ENCODE results near the gene NNMT.
"Not testable (repeated sequence)": the region's sequence is repeated elsewhere in the genome, so short reads cannot be mapped to it uniquely, and the experiment has no call there.

The NNMT gene

DNA sequence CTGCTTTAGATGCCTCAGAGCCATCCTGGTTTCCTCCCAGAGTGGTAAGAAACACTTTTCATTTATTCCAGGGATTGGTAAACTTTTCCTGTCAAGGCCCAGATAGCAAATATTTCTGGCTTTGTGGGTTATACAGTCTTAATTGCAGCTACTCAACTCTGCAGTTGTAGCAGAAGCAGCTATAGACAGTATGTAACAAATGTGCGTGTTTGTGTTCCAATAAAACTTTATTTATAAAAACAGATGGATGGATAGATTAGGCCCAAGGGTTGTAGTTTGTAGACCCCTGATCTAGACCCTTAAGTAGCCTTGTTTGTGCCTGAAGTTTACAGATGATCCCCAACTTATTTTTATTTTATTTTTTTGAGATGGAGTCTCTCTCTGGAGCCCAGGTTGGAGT is 17.9 kb downstream of the NNMT start:
- DNase-seq, result no peak

DNA sequence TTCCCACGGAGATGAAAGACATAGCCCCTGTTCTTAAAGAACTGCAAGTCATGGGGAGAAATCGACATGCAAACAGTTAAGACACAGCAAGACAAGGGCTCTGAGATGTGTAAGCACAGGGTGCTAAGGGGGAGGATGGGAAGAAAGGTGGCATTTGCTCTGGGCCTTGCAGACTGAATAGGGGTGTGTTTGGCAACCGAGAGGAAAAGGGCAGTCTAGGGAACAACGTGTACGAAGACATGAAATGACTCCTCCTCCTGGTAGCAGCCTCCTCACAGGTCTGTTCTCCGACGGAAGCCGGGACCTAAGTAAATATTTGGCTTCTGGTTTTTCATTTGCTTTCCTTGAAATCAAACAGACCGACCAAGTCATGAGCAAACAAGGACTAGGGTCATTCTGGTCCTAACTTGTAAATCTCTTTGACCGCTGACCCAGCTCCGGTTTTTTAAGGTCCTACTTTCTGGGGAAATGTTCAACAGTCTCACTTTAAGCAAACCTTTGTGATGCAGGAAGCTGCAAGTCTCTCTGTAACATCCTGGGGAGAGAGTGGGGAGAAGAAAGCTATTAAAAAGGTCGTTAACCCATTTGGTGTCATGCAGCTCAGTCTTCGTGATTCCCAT is 19.7 kb downstream of the NNMT start:
- DNase-seq, result peak; percentile 94

GRCh38 chr11:114316980-114317786 is 21.0 kb downstream of the NNMT start:
- peak; percentile 42 for DNase-seq

- DNase-seq, result peak; percentile 83
These were observed 21.6 kb downstream of the NNMT start for GRCh38 chr11:114317787-114318137.

GRCh38 chr11:114318361-114318760 is 22.2 kb downstream of the NNMT start:
- DNase-seq, result peak; percentile 91

DNA sequence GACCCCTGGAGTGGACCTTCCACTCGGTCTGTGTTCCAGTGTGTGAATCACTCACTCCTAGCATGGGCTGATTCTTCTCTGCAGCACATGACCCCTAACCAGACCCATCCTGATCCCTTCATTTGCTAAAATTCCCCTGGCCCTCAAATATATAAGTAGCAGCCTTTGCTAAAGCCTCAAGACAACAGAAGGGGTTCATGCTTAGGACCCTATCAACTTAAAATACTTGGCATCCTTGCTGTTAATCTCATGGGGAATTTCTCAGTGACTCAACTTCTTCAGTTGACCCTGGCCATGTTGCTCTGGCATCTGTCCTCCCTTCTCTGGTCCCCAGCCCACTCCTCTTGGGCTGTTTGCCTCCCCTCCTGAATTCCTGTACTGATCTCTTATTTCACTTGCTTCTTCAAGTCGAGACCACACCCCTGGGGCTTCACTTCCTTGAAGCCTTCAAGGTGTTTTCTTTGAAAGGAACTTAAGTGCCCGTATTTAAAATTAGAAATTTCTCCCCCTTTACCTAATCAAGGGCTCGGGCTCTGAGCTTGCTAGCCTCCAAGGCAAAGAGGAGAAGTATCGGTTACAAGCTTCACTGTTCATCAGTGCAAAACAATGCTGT is 23.6 kb downstream of the NNMT start:
- DNase-seq, result no peak

DNA sequence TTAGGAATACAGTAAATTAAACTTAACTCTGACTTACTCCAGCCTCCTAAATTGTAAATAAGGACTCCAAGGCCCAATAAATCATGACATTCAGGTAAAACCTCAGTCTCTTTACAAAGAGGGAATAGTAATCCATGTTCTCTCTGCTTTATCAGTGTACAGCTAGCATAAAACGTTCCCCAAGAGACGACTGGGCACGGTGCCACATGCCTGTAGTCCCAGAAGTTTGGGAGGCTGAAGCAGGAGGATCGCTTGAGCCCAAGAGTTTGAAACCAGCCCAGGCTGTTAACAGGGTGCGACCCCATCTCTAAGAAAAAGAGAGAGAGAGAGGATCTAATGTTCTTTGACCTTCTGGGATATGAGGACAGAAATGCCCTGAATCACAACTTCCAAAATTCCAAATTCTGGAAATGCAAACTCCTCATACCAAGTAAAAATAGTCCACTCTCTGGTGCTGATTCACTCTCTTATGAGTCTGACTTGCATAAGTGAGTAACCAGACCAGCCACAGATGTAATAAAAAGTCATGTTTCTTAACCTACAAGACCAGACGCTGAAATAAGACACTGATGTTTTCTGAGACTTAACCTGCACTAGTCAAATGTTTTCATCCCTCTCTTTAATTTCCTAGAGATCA is 25.5 kb downstream of the NNMT start:
- DNase-seq, result no peak

DNA sequence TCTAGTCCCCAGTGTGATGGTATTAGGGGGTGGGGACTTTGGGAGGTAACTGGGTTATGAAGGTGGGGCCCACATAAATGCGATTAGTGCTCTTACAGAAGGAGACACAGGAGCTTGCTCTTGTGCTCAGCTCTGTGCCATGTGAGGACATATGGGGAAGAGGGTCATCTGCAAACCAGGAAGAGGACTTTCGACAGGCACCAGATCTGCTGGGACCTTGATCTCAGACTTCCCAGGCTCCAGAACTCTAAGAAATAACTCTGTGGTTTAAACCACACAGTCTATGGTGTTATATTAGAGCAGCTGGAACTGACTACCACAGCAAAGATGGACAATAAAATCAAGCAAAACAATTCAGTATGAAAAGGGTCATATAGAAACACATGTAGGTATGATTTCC is 26.7 kb downstream of the NNMT start:
- DNase-seq, result no peak

- DNase-seq, result no peak
These were observed 30.0 kb downstream of the NNMT start for GRCh38 chr11:114326151-114326550.

DNA sequence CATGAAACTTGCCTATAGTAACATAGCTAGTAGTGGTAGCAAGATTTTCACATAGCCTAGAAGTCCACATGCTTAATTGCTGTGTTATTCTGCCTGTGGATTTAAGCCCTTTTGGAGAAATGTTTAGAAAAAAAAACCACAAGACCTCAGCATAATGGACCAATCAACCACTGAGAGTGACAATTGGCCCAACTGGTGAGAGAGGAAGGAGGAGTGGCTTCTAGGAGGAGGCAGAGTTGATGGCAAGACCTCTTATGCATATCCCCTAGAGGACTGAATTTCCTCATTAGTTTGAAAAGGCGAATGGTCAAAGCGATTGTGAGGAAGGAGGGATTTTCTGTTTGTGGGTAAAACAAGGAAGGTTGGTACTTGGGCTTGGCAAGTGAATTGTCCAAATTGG is 30.6 kb downstream of the NNMT start:
- no peak for DNase-seq

- peak; percentile 22 for DNase-seq
These were observed 34.2 kb downstream of the NNMT start for GRCh38 chr11:114330373-114330772.

DNA sequence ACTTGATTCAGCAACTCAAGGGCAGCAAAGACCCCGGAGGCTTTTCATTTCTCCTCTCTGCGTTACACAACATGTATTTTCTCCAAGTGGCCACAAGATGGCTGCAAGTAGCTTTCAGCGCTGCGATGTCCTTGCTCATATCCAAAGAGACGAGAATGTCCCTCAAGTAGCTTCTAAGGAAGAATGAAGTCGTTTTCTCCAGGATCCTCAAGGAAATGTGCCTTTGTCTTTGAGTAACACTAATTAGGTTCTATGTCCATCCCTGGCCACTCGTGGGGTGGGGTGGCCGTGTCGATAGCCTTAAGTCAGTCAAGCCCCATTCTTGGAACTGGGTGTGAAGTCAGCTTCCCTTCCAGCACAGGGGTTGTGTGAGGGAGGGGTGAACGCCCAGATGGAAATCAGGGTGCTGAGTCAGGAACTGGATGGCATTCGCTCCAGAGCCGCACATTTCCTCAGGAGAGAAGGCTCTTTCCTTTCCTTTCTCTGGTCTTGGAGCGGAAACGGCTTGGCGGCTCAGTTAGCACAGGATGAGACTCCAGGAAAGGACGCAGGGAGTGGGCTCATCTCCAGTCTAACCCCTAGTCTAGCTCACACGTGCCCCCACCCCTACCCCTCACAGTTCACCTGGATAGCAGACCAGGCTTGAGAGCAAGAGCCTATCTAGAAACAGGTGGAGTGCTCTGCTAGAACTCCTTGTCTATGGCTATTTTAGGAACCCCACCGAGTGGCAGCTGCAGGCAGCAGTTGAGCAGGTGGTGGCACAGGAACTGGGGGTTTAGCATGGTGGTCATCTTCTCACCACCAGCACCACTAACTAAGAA is 44.3 kb downstream of the NNMT start:
- DNase-seq, result peak; percentile 83

- not testable (repeated sequence) for DNase-seq
These were observed 45.5 kb downstream of the NNMT start for GRCh38 chr11:114341667-114342066.

GRCh38 chr11:114342476-114342875 is 46.3 kb downstream of the NNMT start:
- DNase-seq, result no peak

GRCh38 chr11:114343020-114343419 is 46.8 kb downstream of the NNMT start:
- DNase-seq, result no peak

GRCh38 chr11:114343493-114343892 is 47.3 kb downstream of the NNMT start:
- no peak for DNase-seq

DNA sequence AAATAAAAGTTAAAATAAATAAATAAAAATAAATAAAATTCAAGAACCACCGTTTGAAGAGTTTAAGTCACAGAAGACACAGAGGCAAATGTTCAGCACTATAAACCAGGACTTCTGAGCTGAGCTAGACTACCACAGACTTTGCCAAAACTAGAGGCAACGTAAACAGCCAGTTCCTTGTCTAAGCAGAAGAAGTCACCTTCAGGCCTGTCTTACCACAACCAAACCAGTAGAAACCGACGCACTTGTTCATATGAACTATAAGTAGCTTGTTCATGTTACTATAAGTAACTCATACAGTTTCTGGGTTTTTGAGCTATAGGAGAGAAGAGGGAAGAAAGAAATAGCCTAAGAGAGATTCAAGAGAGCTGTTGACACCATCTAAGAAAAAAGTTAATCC is 48.3 kb downstream of the NNMT start:
- DNase-seq, result no peak

GRCh38 chr11:114345575-114346222 is 49.5 kb downstream of the NNMT start:
- no peak for DNase-seq

DNA sequence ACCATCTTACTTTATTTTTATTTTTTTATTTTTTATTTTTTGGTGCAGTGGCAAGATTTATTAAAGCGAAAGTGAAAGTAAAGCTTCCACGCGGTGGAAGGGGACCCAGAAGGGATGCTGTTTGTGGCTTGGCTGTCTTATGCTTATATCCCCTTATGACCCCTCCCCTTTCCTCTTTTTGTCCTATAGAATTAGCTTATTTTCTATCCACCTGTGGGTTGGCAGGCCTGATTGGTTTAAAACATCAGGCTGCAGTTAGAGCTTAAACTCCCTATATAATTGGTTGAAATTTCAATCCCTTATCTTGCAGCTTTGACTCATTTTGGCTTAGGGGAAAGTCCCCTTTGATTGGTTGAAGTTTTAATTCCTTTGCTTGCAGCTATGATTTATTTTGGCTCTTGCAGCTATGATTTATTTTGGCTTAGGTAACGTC is 50.5 kb downstream of the NNMT start:
- peak; percentile 64 for DNase-seq

DNA sequence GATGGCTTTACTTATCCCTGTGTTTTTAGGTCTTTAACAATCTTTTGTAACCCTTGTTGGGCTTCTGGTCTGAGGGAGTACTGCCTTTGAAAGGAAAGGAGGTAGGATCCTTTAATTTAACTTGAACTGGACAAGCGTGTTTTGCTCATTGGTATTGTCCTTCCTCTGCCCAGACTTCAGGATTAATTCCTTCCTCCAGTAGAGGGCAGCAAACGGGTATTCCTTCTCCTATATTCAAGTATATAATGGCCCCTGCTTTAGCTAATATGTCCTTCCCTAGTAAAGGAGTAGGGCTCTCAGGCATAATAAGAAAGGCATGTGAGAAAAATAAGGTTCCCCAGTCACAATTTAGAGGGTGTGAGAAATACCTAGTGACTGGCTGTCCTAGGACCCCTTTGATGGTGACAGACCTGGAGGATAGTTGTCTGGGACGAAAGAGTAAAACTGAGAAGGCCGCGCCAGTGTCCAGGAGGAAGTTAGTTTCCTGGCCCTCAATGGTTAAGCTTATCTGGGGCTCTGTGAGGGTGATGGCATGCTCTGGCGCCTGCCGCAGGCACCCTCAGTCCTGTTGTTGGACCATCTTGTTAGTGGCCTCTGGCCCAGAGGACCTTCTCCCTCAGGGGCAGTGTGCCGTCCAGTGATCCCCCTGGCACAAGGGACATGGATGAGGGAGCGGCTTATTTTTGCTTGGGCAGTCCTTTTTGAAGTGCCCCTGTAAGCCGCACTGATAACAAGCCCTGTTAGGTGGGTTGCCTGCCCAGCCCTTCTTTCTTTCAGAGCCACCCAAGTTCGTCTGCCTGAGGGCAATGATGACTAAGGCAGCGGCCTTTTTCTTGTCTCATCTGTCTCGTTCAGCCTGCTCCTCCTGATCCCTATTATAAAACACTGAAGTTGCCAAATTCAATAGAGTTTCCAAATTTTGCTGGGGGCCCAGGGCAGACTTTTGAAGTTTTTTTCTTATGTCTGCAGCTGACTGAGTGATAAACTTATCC is 52.3 kb downstream of the NNMT start:
- DNase-seq, result peak; percentile 83

- DNase-seq, result no peak
These were observed 53.8 kb downstream of the NNMT start for GRCh38 chr11:114350022-114350421.

Measured in DMS53 (cell line).